ENCODE results near the gene CR1L.

GRCh38 chr1:207651583-207651982, 6.7 kb downstream of the CR1L start:
- no peak for TF ChIP-seq CTCF (IDR thresholded peaks at IDR 0.05; ENCODE audit: poor library complexity)
- no peak for TF ChIP-seq EZH2phosphoT487 (IDR thresholded peaks at IDR 0.05; ENCODE audit: low read depth, severe bottlenecking, unreplicated experiment)
- TF ChIP-seq EZH2 (IDR thresholded peaks at IDR 0.05; ENCODE audit: borderline replicate concordance), result no peak
